ENCODE results near the gene AGPAT1.
"Not testable (repeated sequence)": the region's sequence is repeated elsewhere in the genome, so short reads cannot be mapped to it uniquely, and the experiment has no call there.

AGPAT1 gene

GRCh38 chr6:32198345-32198696 lies 22.4 kb upstream of the AGPAT1 start:
- DNase-seq = no peak

DNA sequence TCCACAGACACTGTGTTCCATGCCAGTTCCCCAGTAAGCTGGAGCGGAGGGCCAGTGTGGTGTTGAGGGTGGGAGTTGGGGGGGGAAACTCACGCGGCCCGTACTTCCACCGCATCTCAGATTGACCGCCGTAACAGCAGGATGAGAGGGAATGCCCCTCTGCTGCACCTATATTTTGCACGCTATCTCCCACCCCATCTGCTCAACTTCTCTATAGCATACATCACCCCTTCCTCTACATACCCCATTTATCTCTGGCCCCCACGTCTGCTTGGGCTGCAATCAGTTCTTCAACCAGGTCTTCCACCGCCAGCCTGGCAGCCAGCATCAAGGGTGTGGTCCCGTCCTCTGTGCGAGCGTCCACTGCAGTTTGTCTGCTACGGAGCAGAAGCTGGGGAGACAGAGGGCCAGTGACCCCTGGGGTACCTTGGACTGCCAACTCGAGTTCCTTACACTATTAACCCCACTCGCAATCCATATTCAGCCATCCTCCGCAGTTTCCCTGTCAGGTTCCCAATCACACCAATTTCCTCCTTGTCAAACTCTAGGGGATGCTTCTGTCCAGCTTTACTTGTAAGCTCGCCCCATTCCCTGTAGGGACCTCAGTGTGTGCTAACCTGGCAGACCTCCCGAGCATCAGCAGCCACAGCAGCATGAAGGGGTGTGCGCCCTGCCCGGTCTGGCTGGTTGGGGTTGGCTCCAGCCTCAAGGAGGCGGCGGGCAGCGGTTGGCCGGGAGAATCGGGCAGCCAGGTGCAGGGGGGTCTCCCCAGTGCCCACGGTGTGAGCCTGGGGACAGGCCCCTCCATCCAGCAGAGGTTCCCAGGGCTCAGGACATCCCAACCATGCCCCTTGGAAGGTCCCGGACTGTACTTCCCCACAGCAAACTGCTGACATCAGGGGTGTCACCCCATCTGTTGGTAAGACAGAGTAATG lies 21.1 kb upstream of the AGPAT1 start:
- no peak for DNase-seq

GRCh38 chr6:32195902-32196681 lies 20.2 kb upstream of the AGPAT1 start:
- peak; percentile 28 for DNase-seq

- DNase-seq = peak; percentile 89
Observed at GRCh38 chr6:32195652-32195901, 19.7 kb upstream of the AGPAT1 start.

GRCh38 chr6:32194825-32195651 lies 19.2 kb upstream of the AGPAT1 start:
- DNase-seq = no peak

GRCh38 chr6:32194388-32194787 lies 18.5 kb upstream of the AGPAT1 start:
- DNase-seq = no peak

- DNase-seq = not testable (repeated sequence)
Observed at GRCh38 chr6:32193096-32193495, 17.2 kb upstream of the AGPAT1 start.

DNA sequence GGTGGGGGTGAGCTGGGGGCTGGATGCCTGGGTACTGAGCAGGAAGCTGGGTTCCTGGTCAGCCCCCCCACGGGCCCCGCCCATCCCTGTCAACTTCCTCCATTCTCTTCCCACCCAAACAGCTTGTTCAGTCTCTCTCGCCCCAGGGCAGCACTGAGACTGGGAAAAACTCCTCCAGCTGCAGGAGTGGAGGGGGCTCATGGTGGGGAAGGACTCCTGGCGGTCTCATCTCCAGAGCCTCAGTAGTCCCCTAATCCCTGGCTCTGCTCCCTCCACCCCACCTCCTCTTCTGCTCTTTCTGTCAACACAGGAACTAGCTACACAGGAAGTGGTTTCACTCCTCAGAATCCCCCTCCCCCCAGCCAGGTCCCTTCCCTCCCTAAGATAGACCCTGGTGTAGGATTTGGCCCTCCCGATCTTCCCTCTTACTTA lies 16.7 kb upstream of the AGPAT1 start, which contains the start of gene GPSM3:
TSS of gene GPSM3 (minus strand) at position 36 of the 432 bp plus-strand sequence. CDS start 130 bp downstream, outside the sequence.
- no peak for DNase-seq

DNA sequence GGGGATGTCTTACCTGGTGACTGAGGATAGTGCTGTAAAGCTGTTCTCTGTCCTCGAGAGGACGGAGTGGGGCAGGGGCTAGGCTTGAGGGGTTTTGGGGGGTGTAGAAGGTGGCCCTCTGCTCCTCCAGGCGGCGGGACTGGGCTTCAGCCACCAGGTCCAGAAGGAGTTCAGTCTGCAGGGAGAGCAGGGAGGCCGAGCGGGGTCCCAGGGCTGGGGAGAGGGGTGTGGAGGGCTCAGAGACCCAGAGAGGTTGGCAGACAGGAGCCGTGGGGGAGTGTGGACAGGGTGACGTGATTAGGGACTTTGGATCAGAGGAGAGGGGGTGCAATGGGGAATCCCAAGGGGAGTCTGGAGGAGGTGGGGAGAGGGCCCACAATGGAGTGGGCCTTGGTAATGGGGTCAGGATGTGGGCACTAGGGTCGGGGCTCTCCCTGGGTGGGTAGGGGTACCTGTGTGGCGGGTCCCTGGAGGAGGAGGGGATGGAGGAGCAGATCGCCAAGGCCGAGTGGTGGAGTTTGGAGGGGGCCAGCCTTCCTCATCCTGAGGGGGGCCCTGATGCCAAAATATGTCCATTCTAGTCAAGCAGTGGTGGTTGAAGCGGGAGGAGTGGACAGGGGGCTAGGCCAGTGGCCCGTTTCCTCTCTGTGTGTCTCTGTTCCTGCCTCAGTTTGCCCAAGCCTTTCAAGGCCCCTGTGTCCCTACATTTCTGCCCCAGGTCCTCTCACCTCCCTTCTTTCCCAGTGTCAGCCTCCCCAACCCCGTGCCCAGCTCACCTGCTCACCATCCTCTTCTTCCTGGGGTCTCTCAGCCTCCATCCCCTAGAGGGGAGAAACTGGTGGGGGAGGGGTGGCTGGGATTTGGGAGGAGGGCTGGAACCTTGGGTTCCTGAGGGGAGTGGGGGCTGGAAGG lies 16.1 kb upstream of the AGPAT1 start:
- DNase-seq = no peak

GRCh38 chr6:32190911-32191677 lies 15.2 kb upstream of the AGPAT1 start:
- no peak for DNase-seq

DNA sequence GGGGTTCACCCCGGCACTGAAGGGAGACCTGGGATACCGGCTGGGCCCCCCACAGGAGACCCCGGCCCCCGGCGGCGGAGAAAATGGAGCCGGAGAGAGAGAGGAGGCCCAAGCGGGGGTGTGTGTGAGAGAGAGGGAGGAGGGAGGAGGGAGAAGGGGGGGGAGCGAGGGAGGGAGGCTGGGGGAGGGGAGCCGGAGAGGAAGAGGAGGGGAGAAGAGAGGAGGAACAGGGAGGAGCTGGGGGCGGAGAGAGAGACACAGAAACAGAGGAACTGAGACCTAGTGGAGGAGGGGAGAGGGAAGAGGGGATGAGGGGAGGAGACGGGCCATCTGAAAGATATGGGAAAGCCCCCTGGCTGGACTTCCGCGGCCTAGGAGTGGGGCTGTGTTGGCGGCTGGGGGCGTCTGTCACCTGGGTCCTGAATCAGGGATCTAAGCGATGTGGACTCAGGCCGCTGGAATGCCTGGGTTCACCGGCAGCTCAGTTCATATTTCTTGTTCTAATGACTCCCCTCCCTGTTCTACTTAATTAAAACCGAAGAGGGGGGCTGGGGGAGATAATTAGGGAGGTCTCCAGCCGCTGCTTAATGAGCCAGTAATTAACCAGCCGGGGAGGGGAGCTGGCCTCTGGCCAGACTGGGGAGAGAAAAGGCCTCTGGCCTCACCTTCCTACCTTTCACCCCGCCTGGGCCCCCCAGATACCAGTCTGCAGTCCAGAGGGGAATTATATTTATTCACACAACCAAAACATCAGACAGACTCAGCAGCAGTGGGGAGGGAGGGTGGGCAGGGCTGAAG lies 14.4 kb upstream of the AGPAT1 start, which contains the start of gene PBX2:
TSS of gene PBX2 (minus strand) at position 149 of the 798 bp plus-strand sequence. CDS start 287 bp downstream, outside the sequence.
- peak; percentile 27 for DNase-seq

DNA sequence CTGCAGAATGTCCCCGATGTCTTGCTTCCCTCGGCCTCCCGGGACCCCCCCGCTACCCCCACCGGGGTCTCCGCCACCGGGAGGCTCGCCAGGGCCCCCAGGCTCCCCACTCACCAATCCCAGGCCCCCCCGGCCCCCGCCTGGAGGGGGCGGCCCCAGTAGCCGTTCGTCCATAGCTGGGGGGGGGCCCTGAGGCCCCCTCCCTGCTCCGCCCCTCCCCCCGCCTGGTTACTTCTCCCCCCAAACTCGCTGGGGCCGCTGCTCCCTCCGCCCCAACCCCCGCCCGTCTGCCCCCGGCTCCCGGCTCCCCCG lies 13.8 kb upstream of the AGPAT1 start:
- no peak for DNase-seq

DNA sequence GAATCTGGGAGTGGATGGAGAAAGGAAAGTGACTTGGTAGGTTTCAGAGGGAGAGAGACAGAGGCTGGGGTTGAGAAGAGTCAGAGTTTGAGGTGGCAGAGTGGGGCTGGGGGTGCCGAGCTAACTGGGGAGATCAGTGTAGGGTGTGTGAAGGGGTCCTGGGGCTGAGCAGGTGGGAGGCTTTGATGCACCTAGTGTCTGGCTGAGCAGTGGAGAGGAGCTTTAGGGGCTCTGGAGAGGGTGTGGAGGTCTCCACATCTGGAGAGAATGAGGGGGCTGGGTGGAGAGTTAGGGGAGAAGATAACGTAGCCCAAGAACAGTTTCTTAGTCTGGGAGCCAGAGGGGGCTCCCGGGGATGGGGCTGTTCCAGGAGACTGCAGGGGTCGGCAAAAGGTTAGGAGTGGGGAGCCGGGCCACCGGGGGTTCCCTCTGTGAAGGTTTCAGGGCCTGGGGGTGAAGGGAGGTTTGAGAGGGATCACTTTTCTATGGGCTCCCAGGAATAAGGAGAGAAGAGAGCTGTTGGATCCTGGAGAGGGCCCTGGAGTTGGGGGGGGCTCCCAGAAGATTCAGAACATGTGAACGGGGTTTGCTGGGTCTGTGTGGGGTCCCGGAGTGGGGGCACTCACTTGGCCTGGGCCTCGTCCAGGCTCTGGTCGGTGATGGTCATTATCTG lies 13.3 kb upstream of the AGPAT1 start:
- DNase-seq = no peak

DNA sequence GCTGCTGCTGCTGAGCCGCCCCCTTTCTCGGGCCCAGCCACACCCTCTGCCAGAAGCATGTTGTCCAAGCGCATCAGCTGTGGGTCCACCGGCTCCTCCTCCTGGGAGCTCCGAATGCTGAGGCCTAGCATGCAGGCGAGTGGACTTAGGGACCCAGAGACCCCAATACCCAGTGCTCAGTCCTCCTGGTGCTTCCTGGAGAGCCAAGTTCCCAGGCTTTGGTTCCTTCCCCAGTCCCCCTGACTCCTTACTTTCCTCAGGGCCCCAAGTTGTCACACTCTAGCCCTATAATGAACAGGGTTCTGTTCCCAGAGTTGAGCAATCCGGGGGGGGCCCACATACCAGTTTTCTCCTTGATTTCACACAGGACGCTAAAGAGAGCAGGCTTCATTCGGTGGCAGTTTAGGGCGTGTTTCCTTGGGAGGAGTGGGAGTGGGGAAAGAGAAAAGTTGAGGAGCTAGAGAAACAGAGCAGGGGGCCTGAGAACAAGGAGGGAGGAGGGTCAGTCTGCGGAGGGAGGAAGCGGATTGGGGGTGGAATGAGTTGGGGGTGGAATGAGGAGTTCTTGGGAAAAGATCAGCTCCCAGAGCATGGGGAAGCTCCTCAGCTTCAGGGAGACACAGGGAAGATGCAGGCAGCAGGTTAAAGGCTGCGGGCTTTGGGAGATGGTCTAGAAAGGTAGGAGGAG lies 12.6 kb upstream of the AGPAT1 start:
- DNase-seq = no peak

GRCh38 chr6:32187725-32188380 lies 12.0 kb upstream of the AGPAT1 start:
- DNase-seq = not testable (repeated sequence)

DNA sequence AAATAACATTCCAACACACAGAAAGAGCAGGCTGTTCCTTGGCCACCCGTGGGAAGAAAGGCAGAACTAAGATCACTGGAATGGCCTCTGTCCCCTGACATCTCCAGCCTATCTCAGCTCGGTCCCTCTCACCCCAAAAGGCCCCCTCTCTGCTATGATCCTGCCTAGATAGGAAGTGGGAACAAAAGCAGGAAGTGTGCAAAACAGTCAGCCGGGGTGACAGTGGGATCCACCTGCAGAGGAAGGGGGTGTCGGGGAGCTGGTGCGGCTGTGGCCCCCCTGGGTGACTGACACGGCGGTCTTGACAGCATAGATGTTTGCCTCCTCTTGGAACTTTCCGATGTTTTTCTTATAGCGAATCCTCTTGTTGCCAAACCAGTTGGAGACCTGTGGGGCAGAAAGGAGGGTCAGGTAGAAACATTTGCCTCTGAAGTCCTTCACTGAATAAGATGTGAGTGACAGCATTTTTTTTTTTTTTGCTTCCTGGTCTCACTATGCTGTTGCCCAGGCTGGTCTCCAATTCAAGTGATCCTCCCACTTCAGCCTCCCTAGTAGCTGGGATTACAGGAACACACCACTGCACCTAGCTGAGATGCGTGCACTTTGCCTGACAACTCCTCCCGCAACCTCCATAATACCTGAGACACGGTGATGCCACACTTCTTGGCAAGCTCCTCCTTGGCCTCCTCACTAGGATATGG lies 11.3 kb upstream of the AGPAT1 start:
- DNase-seq = no peak

DNA sequence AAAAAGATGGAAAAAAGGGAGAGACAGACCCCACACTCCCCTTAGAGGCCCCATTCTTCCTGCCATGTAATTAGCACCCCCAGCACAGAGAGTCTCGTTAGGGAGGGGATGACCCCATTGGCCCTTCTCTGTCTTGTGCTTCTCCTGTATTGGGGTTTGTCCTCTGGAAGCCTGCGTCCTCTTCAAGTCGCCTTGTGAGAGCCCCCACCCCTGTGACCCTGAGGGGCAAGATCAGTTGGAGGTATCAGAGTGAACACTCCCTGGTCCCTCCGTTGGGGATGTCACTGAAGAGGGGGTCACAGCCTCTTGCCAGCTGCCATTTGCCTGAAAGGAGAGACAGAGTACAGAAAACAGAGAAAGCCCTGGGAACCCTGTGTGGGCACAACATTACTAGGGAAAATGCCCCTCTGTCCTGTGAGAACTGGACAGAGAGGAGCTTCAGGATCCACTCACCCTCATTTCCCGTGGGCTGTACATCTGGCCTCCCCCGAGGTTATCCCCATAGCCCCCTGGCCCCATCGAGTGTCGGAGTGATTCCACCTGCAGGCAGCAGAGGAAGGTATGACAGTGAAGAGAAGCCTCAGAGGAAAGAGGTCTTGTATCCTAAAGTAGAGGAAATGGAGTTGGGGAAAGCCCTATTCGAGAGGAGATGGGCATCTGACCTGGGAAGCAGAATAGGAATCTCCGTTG lies 10.4 kb upstream of the AGPAT1 start:
- not testable (repeated sequence) for DNase-seq
